Esophagus squamous epithelium (tissue), 4 donors: ENCODE measurements around the gene KIF26A.

Experiments used
- POLR2A ChIP-seq, 4 donors: fragments of 450-650 bp; IDR thresholded peaks; one replicate each; pipeline ENCODE4 v1.6.1; 2017; ENCODE audit warnings: antibody characterized with exemption in 4 of 4, mild to moderate bottlenecking in 4 of 4, moderate library complexity in 3 of 4
- TF ChIP-seq, protein P1 (sequence below), 6 experiments: fragments of 450-650 bp in 4 of 6; fragments of 200-600 bp in 2 of 6; sonication (generic) in 2 of 6; IDR thresholded peaks; one replicate each; pipeline ENCODE4 v1.5.1; 2016 to 2019; ENCODE audit warnings: antibody characterized with exemption in 6 of 6, mild to moderate bottlenecking in 4 of 6, moderate library complexity in 4 of 6

DNA sequence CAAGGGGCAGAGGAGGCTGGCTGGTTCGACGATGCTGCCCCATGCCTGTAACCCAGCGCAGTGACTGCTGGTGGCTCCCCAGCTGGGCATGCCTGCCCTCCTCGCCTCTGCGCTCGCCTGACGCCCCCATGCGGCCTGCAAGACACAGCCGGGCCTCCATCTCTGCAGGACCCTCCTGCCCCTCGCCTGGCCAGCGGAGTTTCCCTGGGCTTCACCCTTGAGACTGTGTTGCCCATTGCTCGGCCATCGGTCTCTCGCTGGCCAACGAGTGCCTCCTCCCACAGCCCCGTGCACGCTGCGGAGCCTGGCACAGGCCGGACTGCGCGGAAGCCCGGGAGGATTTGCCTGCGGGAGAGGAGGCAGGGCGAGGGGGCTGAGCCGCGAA is 35.3 kb upstream of the KIF26A start:
- TF ChIP-seq, protein P1, sequence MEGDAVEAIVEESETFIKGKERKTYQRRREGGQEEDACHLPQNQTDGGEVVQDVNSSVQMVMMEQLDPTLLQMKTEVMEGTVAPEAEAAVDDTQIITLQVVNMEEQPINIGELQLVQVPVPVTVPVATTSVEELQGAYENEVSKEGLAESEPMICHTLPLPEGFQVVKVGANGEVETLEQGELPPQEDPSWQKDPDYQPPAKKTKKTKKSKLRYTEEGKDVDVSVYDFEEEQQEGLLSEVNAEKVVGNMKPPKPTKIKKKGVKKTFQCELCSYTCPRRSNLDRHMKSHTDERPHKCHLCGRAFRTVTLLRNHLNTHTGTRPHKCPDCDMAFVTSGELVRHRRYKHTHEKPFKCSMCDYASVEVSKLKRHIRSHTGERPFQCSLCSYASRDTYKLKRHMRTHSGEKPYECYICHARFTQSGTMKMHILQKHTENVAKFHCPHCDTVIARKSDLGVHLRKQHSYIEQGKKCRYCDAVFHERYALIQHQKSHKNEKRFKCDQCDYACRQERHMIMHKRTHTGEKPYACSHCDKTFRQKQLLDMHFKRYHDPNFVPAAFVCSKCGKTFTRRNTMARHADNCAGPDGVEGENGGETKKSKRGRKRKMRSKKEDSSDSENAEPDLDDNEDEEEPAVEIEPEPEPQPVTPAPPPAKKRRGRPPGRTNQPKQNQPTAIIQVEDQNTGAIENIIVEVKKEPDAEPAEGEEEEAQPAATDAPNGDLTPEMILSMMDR (IDR thresholded peaks at IDR 0.05) = no peak
- TF ChIP-seq POLR2A (IDR thresholded peaks at IDR 0.05) = no peak
